HG02884 (cell line): ENCODE results near the gene ARHGAP21.
A peak's percentile ranks its signal among the peaks of the same experiment; 100 is the strongest.

Experiments used
- ATAC-seq: cut with Tn5 transposase; IDR thresholded peaks from one replicate; pipeline ENCODE4 v1.9.1; 2021; ENCODE audit warnings: mild to moderate bottlenecking, moderate library complexity; ENCODE audit not compliant: unreplicated experiment

ARHGAP21 gene

GRCh38 chr10:24723386-24723787 lies 300 bp downstream of the ARHGAP21 start:
- ATAC-seq, result peak; percentile 16

GRCh38 chr10:24722676-24723385 lies 856 bp downstream of the ARHGAP21 start:
- ATAC-seq, result peak; percentile 32

- peak; percentile 0 for ATAC-seq
Observed at GRCh38 chr10:24722131-24722675, 1.5 kb downstream of the ARHGAP21 start.

GRCh38 chr10:24721229-24722106 lies 2.2 kb downstream of the ARHGAP21 start:
- ATAC-seq, result no peak

GRCh38 chr10:24720096-24720495 lies 3.6 kb downstream of the ARHGAP21 start:
- ATAC-seq, result no peak

- ATAC-seq, result no peak
Observed at GRCh38 chr10:24718031-24718855, 5.4 kb downstream of the ARHGAP21 start.

GRCh38 chr10:24716295-24716694 lies 7.4 kb downstream of the ARHGAP21 start:
- no peak for ATAC-seq

- no peak for ATAC-seq
Observed at GRCh38 chr10:24715246-24715769, 8.4 kb downstream of the ARHGAP21 start.

GRCh38 chr10:24713086-24713485 lies 10.6 kb downstream of the ARHGAP21 start:
- no peak for ATAC-seq

GRCh38 chr10:24711465-24711864 lies 12.2 kb downstream of the ARHGAP21 start:
- ATAC-seq, result no peak

GRCh38 chr10:24708081-24708480 lies 15.6 kb downstream of the ARHGAP21 start:
- ATAC-seq, result no peak

GRCh38 chr10:24707445-24707844 lies 16.2 kb downstream of the ARHGAP21 start:
- ATAC-seq, result peak; percentile 67

- no peak for ATAC-seq
Observed at GRCh38 chr10:24706479-24707118, 17.1 kb downstream of the ARHGAP21 start.

GRCh38 chr10:24703700-24704099 lies 20.0 kb downstream of the ARHGAP21 start:
- ATAC-seq, result no peak

GRCh38 chr10:24701447-24701846 lies 22.2 kb downstream of the ARHGAP21 start:
- peak; percentile 94 for ATAC-seq

- no peak for ATAC-seq
Observed at GRCh38 chr10:24700948-24701347, 22.7 kb downstream of the ARHGAP21 start.

- ATAC-seq, result no peak
Observed at GRCh38 chr10:24698270-24698669, 25.4 kb downstream of the ARHGAP21 start.

GRCh38 chr10:24697080-24697479 lies 26.6 kb downstream of the ARHGAP21 start:
- no peak for ATAC-seq

- no peak for ATAC-seq
Observed at GRCh38 chr10:24695452-24695851, 28.2 kb downstream of the ARHGAP21 start.

GRCh38 chr10:24694086-24694485 lies 29.6 kb downstream of the ARHGAP21 start:
- ATAC-seq, result no peak
